Pancreas (tissue), 10 donors: ENCODE data around the gene IQCE. TPM values are rescaled to one million over a fixed set of nuclear protein-coding genes. Genes with fewer than 3 reads are reported as not detected.

Experiments
- ATAC-seq, 4 donors: fragments of 200-7000 bp; cut with Tn5 transposase; one replicate each; pipeline versions ENCODE4 v1.8.0 to v1.9.1; 2020; ENCODE audit warnings: mild to moderate bottlenecking in 4 of 4, moderate library complexity in 4 of 4
- DNase-seq, 6 donors: peaks; one replicate each; pipeline ENCODE4 v3.0.0-alpha.2; 2020
- FAIRE-seq: peaks from 2 replicates; lab custom pipeline; 2012; peaks lifted over from hg19 to GRCh38; lab: Jason Lieb, UNC
- H3K27ac ChIP-seq, 4 donors: fragments of 200-600 bp; sonication (generic); 1 replicate in 3 of 4; 2 replicates in 1 of 4; pipeline versions ENCODE4 v1.5.0 to v1.8.0; 2020
- H3K27me3 ChIP-seq, 4 donors: fragments of 200-600 bp; one replicate each; pipeline ENCODE4 v1.8.0; 2021
- H3K36me3 ChIP-seq, 3 donors: fragments of 200-600 bp; sonication (generic) in 1 of 3; one replicate each; pipeline versions ENCODE4 v1.5.0 to v1.8.0; 2020 to 2021
- H3K4me1 ChIP-seq, 3 donors: fragments of 200-600 bp; one replicate each; pipeline ENCODE4 v1.8.0; 2021
- H3K4me3 ChIP-seq, 4 donors: fragments of 200-600 bp; sonication (generic) in 2 of 4; one replicate each; pipeline versions ENCODE4 v1.5.0 to v1.8.0; 2020 to 2021
- H3K9me3 ChIP-seq, 4 donors: fragments of 200-600 bp; one replicate each; pipeline ENCODE4 v1.8.0; 2021
- CTCF ChIP-seq, 4 donors: fragments of 200-600 bp; sonication (generic) in 3 of 4; IDR thresholded peaks; one replicate each; pipeline versions ENCODE4 v1.5.0 to v1.8.0; 2021; ENCODE audit warnings: antibody characterized with exemption in 4 of 4
- WGBS, 2 donors: extraction: QIAGEN DNeasy Blood & Tissue Kit; methylation state at CpG; one replicate each; pipeline ENCODE4 v1.1.7; 2013; 5-methylcytosine and 5-hydroxymethylcytosine counted together
- intact Hi-C, 3 donors: fragments of 100-400 bp; cut with DNase I; formaldehyde crosslinking; loops; one replicate each; pipeline versions ENCODE4 v1.11.1 to v1.14.2; 2022
- polyA plus RNA-seq, 2 donors: library from polyadenylated mRNA; stranded (reverse); fragments of 200-250 nt; gene quantifications; one replicate each; pipeline ENCODE4 v1.2.3, GENCODE V29; 2013
- total RNA-seq, 6 donors: library from RNA; stranded (reverse); fragmentation: NEBNext Ultra II Directional in 4 of 6; extraction: Animal tissue kit (Norgen Biotek cat#: 25700) in 4 of 6; gene quantifications; one replicate each; pipeline versions ENCODE4 v1.2.1 to v1.2.4, GENCODE V29; 2021 to 2023
- donor health status: healthy with polysubstance abuse.
- donor health status: DM: no; HTN: no; CAD: no; lungs with moderate emphysema.
- donor health status: DM: no; HTN: no; CAD: no.
- donor health status: control.
- donor health status: control.
- donor health status: Bipolar disorder and iron deficiency.
- donor health status: DM: yes; HTN: yes; CAD: no.
- donor health status: DM: no; HTN: no; CAD: no.
- donor health status: DM: no; HTN: no; CAD: no.
- donor health status: DM: yes; HTN: yes; CAD: no.

Gene IQCE
- total and polyA plus RNA-seq, 8 donors, result 8.8 to 14.1 (median 10.9) TPM

- TF ChIP-seq CTCF (IDR thresholded peaks at IDR 0.05), result no peak
- no peak for FAIRE-seq
- H3K4me1 ChIP-seq, result no peaks in the 10 kb centered on the region
- H3K36me3 ChIP-seq, result peaks cover 0 to 19% (median 17%) of the 10 kb centered on the region in 3 donors
- intact Hi-C loops, result no loop called here
- H3K4me3 ChIP-seq, result no peak overlapping the region
- DNase-seq, result peak in 2 of 6 donors; percentile 55 to 79
- no peaks in the 10 kb centered on the region for H3K27me3 ChIP-seq
- no peak for ATAC-seq
- H3K9me3 ChIP-seq, result no peaks in the 10 kb centered on the region
- 95% methylated on average over 31 to 40 of the region's 40 CpGs for WGBS, 2 donors
- no peak overlapping the region for H3K27ac ChIP-seq
Observed at GRCh38 chr7:2541291-2542010, 17.3 kb upstream of the IQCE start.

DNA sequence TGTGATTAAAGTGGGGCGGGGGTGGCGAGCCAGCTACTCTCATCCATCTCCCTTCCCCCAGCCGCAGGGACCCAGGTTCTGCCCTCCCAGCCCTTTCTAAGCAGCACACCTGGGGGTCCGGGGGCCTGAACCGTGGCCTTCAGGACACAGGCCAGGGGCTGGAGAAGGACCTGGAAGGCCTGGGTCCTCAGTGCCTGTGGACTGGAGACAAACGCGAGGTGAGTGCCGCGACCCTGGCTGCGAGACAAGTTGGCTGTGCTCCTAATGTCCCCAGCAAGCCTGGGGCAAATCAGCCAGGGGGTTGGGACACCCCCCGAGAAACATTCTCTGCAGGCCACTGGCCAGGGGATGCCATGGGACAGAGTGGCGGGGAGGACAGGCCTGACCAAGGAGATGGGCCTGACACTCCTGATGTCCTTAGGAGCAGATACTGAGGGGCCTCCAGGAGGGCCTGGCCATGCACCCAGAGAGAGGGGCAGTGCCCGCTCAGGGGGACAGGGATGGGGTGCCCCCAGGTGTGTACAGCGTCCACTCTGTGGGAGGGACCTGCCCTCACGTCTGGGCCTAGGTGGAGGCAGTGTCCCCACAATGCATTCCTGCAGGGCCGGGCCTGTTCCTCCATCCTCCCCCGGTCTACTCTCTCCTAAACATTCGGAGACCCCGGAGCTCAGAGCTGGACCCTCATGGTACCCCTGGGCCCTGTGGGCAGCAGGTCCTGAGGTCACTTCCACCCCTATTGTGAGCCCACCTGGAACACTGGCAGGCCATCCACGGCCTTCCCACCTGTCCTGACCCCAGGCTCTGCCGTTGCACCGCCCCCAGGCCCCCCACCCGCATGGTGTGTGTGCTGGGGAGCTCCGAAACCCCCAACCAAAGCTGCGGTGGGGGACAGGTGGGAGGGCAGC is 16.5 kb upstream of the IQCE start:
- Histone ChIP-seq H3K4me3 (no peak overlapping the region), H3K27me3 (no peaks in the 10 kb centered on the region), H3K36me3 (peaks cover 0 to 19% (median 17%) of the 10 kb centered on the region in 3 donors), H3K4me1 (no peaks in the 10 kb centered on the region), H3K27ac (no peak overlapping the region), H3K9me3 (no peaks in the 10 kb centered on the region)
- intact Hi-C loops, result no loop called here
- 88% methylated on average over 24 to 25 of the region's 25 CpGs for WGBS, 2 donors
- ATAC-seq (no peak), FAIRE-seq (no peak), DNase-seq (peak in 2 of 6 donors; percentile 48 to 75)
- no peak for TF ChIP-seq CTCF (IDR thresholded peaks at IDR 0.05)

DNA sequence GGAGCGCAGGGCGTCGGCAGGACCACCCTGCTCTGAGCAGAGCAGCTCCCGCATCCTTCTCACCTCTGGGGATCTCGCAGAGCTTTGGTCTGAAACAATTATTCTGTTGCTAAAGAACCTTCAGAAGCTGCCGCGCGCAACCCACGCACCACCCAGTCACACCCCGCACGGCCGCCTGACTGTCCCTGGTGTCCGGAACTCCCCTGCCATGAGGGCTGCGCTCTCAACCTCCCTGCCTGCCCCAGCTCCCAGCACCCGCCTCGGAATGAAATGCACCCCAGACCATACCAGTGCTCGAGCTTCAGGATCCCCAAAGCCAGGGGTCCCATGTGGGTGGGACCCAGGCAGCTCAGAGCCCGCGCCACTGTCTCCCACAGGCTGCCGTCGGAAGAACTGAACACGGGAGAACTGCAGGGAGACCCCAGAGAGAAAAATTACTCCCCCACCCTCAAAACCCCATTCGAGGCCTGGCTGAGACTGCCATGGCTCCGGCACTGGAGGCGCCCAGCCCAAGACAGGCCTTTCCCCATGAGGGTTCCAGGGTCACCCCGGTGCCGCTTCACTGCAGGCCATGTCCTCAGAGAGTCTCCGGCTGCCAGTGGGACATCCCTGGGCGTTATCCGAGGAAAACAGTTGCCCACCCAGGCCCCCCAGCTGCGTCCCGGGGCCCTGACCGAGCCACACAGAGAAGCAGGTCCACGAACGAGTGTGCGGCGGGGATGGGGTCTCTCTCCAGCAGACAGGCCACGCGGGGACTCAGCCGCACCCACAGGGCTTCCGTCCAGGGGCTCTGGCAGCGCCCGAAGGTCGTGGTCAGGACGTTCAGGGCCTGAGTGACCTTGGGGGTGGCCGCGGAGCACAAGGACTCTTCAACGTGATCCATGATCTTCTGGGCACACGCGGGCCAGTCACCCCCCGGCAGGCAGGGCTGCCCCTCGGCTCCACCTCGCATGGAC is 15.6 kb upstream of the IQCE start:
- Histone ChIP-seq H3K4me1 (no peaks in the 10 kb centered on the region), H3K36me3 (peaks cover 0 to 17% (median 15%) of the 10 kb centered on the region in 3 donors), H3K27me3 (no peaks in the 10 kb centered on the region), H3K9me3 (no peaks in the 10 kb centered on the region), H3K27ac (no peak overlapping the region), H3K4me3 (no peak overlapping the region)
- WGBS, 2 donors, result 87 to 89% methylated on average over 53 of the region's 53 CpGs
- intact Hi-C loops, result no loop called here
- TF ChIP-seq CTCF (IDR thresholded peaks at IDR 0.05), result no peak
- DNase-seq (peak in 2 of 6 donors; percentile 51 to 73), ATAC-seq (no peak), FAIRE-seq (no peak)

GRCh38 chr7:2544541-2545188 is 14.1 kb upstream of the IQCE start:
- TF ChIP-seq CTCF (IDR thresholded peaks at IDR 0.05), result no peak
- Histone ChIP-seq H3K9me3 (no peaks in the 10 kb centered on the region), H3K27me3 (no peaks in the 10 kb centered on the region), H3K27ac (no peak overlapping the region), H3K4me1 (no peaks in the 10 kb centered on the region), H3K4me3 (no peak overlapping the region), H3K36me3 (peaks cover 0 to 17% (median 9%) of the 10 kb centered on the region in 3 donors)
- 95% methylated on average over 23 of the region's 23 CpGs for whole genome bisulfite sequencing, 2 donors
- no peak for ATAC-seq
- FAIRE-seq, result no peak
- intact Hi-C loops, result no loop called here
- DNase-seq, result peak in 1 of 6 donors; percentile 53
